GM21528 (cell line): ENCODE data around the gene BMPR2.
A peak's percentile ranks its signal among the peaks of the same experiment; 100 is the strongest.

ENCODE experiments used
- ATAC-seq: cut with Tn5 transposase; IDR thresholded peaks from one replicate; pipeline ENCODE4 v1.9.1; 2021; ENCODE audit warnings: mild to moderate bottlenecking, moderate library complexity; ENCODE audit not compliant: unreplicated experiment, low FRiP score

BMPR2 gene

GRCh38 chr2:202588647-202589581, 212.8 kb downstream of the BMPR2 start:
- ATAC-seq: peak; percentile 88

- no peak for ATAC-seq
These were observed 213.4 kb downstream of the BMPR2 start for GRCh38 chr2:202589582-202589949.

GRCh38 chr2:202592566-202592965, 216.4 kb downstream of the BMPR2 start:
- ATAC-seq: no peak

GRCh38 chr2:202599105-202599504, 223.0 kb downstream of the BMPR2 start:
- ATAC-seq: no peak

GRCh38 chr2:202599911-202600310, 223.8 kb downstream of the BMPR2 start:
- ATAC-seq: no peak

- no peak for ATAC-seq
These were observed 228.6 kb downstream of the BMPR2 start for GRCh38 chr2:202604699-202605098.

- no peak for ATAC-seq
These were observed 229.0 kb downstream of the BMPR2 start for GRCh38 chr2:202605174-202605573.

- no peak for ATAC-seq
These were observed 232.2 kb downstream of the BMPR2 start for GRCh38 chr2:202608142-202608852.

- ATAC-seq: peak; percentile 92
These were observed 233.4 kb downstream of the BMPR2 start for GRCh38 chr2:202609381-202610145.

GRCh38 chr2:202610380-202610779, 234.3 kb downstream of the BMPR2 start:
- no peak for ATAC-seq

- ATAC-seq: no peak
These were observed 236.0 kb downstream of the BMPR2 start for GRCh38 chr2:202612145-202612544.

GRCh38 chr2:202613479-202613878, 237.4 kb downstream of the BMPR2 start:
- no peak for ATAC-seq
